PC-9 (cell line): ENCODE results near the gene IQCH.

Experiments
- CTCF ChIP-seq: fragments of 200-600 bp; sonication (generic); conservative IDR thresholded peaks from 2 replicates; pipeline ENCODE4 v1.6.1; 2017; ENCODE audit warnings: mixed run types, antibody characterized with exemption, mild to moderate bottlenecking, moderate library complexity
- EZH2 ChIP-seq: fragments of 200-600 bp; sonication (generic); IDR thresholded peaks from 2 replicates; pipeline ENCODE4 v1.8.0; 2017; ENCODE audit warnings: antibody characterized with exemption, low read depth

DNA sequence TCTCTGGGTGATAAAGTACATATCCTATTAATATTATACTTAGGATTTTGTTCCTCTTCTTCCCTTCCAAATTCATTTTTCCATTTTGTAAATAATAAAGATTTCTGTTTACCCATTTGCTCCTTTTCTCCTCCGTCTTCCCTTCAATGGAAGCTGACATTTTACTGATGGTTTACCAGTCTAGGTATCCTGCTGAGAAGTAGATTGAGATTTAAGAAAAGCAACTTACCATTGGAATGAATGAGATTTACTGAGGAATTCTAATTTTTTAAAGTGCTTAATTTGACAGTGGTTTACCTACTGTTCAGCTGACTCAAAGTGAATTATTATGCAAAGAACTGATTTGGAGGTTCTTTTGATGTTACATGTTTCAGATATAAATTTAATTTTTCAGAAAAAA, 268.7 kb downstream of the IQCH start:
- TF ChIP-seq CTCF (no peak), EZH2 (no peak)
